Kidney epithelial cell (primary cell): ENCODE data around the gene LRR1. TPM values are rescaled to one million over a fixed set of nuclear protein-coding genes. Genes with fewer than 3 reads are reported as not detected.

Experiments used
- DNase-seq: peaks from one replicate; pipeline ENCODE4 v3.0.0-alpha.2; 2010; ENCODE audit warnings: low read depth
- H3K27me3 ChIP-seq: 2 replicates; pipeline ENCODE4 v1.6.0; 2011; ENCODE audit warnings: low read length; ENCODE audit not compliant: control insufficient read depth, insufficient read depth
- H3K36me3 ChIP-seq: 2 replicates; pipeline ENCODE4 v1.5.1; 2011; ENCODE audit warnings: low read length; ENCODE audit not compliant: control insufficient read depth, insufficient read depth
- H3K4me3 ChIP-seq: 2 replicates; pipeline ENCODE4 v1.5.1; 2011; ENCODE audit warnings: low read depth, mild to moderate bottlenecking, control low read depth, low read length
- CTCF ChIP-seq: IDR thresholded peaks from 2 replicates; pipeline ENCODE4 v1.5.1; 2011; ENCODE audit warnings: mild to moderate bottlenecking, moderate library complexity, low read length, control low read depth, inconsistent platforms; ENCODE audit not compliant: insufficient read depth, poor library complexity, severe bottlenecking
- total RNA-seq: library from RNA; depleted of rRNA; stranded (reverse); fragments of >200 nt; gene quantifications from 2 replicates; pipeline ENCODE4 v1.2.3, GENCODE V29; 2015

LRR1 gene
- total RNA-seq, 1 donor from 2014 or later, result 12.4 TPM

GRCh38 chr14:49578141-49578540 lies 20.6 kb upstream of the LRR1 start:
- Histone ChIP-seq H3K36me3 (peaks cover 1% of the 10 kb centered on the region), H3K4me3 (no peak overlapping the region), H3K27me3 (no peaks in the 10 kb centered on the region)
- no peak for TF ChIP-seq CTCF
- DNase-seq, result no peak

- H3K36me3 ChIP-seq, result peaks cover 1% of the 10 kb centered on the region
- no peak for TF ChIP-seq CTCF
- H3K4me3 ChIP-seq, result no peak overlapping the region
- H3K27me3 ChIP-seq, result no peaks in the 10 kb centered on the region
- DNase-seq, result no peak
These were observed 18.9 kb upstream of the LRR1 start for GRCh38 chr14:49579841-49580240.

GRCh38 chr14:49581209-49582112 lies 17.3 kb upstream of the LRR1 start:
- DNase-seq, result no peak
- H3K27me3 ChIP-seq, result no peaks in the 10 kb centered on the region
- peaks cover 1% of the 10 kb centered on the region for H3K36me3 ChIP-seq
- H3K4me3 ChIP-seq, result no peak overlapping the region
- TF ChIP-seq CTCF, result no peak

GRCh38 chr14:49582113-49582977 lies 16.4 kb upstream of the LRR1 start:
- DNase-seq, result no peak
- Histone ChIP-seq H3K36me3 (no peaks in the 10 kb centered on the region), H3K4me3 (no peak overlapping the region), H3K27me3 (no peaks in the 10 kb centered on the region)
- no peak for TF ChIP-seq CTCF

DNA sequence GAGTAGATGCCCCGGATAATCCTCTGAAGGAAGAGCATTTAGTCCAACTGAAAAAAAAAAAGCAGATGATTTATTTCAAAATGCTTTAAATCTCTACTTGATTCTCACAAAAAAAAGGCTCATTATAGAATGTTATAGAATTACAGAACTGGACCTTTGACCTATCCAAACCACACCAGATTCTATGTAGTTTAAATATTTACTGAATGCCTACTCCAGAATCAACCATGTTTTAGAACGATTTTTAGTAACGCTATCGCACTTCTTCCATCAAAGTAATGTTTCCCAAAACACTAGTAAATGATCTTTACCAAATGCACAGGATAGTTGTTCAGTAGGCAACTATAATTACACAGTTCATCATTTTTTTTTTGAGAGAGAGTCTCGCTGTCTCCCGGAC lies 15.1 kb upstream of the LRR1 start:
- Histone ChIP-seq H3K4me3 (no peak overlapping the region), H3K36me3 (no peaks in the 10 kb centered on the region), H3K27me3 (no peaks in the 10 kb centered on the region)
- no peak for TF ChIP-seq CTCF
- DNase-seq, result no peak
